Measurements from ENCODE around the gene LAMA2.

DNA sequence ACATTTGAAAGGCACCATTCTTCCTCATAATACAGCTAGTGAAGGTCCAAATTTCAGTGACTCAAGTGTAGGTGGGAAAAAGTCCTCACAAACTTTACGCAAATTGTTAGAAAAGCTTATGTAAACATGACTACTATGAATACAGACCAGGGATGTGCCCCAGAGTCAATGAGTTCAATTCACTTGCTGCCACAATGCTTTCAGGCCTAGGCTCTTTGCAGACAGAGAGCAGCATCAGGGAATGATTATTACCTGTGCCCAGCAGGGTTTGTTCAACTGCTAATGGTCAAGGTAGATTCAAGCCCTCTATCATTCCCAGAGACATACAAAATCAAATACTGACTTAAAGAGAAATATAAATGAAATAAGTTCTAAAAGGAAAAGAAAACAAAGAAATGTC lies 84.0 kb downstream of the LAMA2 start:
- TF ChIP-seq, protein P1, sequence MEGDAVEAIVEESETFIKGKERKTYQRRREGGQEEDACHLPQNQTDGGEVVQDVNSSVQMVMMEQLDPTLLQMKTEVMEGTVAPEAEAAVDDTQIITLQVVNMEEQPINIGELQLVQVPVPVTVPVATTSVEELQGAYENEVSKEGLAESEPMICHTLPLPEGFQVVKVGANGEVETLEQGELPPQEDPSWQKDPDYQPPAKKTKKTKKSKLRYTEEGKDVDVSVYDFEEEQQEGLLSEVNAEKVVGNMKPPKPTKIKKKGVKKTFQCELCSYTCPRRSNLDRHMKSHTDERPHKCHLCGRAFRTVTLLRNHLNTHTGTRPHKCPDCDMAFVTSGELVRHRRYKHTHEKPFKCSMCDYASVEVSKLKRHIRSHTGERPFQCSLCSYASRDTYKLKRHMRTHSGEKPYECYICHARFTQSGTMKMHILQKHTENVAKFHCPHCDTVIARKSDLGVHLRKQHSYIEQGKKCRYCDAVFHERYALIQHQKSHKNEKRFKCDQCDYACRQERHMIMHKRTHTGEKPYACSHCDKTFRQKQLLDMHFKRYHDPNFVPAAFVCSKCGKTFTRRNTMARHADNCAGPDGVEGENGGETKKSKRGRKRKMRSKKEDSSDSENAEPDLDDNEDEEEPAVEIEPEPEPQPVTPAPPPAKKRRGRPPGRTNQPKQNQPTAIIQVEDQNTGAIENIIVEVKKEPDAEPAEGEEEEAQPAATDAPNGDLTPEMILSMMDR (IDR thresholded peaks at IDR 0.05) = no peak
- TF ChIP-seq POLR2A (IDR thresholded peaks at IDR 0.05) = no peak
- no peak for TF ChIP-seq POLR2AphosphoS5 (IDR thresholded peaks at IDR 0.05)
- no peak for TF ChIP-seq EP300 (IDR thresholded peaks at IDR 0.05)

Measured in sigmoid colon (tissue), 4 donors.